ENCODE results near the gene ABCG2. TPM values are rescaled to one million over a fixed set of nuclear protein-coding genes. Genes with fewer than 3 reads are reported as not detected.

ABCG2 gene
- total RNA-seq, 2 donors from 2014 or later, result 1.0 to 2.9 TPM

GRCh38 chr4:88138561-88138960 is 19.9 kb downstream of the ABCG2 start:
- TF ChIP-seq CTCF (IDR thresholded peaks at IDR 0.05), result no peak
- Histone ChIP-seq H3K36me3 (no peaks in the 10 kb centered on the region), H3K4me1 (no peaks in the 10 kb centered on the region), H3K4me3 (no peak overlapping the region), H3K27ac (no peak overlapping the region), H3K9me3 (no peaks in the 10 kb centered on the region), H3K27me3 (no peaks in the 10 kb centered on the region)
- no peak for DNase-seq (ENCODE audit: low spot score)

GRCh38 chr4:88137112-88137511 is 21.3 kb downstream of the ABCG2 start:
- Histone ChIP-seq H3K4me1 (no peaks in the 10 kb centered on the region), H3K4me3 (no peak overlapping the region), H3K27me3 (no peaks in the 10 kb centered on the region), H3K9me3 (no peaks in the 10 kb centered on the region), H3K36me3 (no peaks in the 10 kb centered on the region), H3K27ac (no peak overlapping the region)
- TF ChIP-seq CTCF (IDR thresholded peaks at IDR 0.05), result no peak
- no peak for DNase-seq (ENCODE audit: low spot score)

- DNase-seq (ENCODE audit: low spot score), result no peak
- no peaks in the 10 kb centered on the region for H3K36me3 ChIP-seq
- H3K27me3 ChIP-seq, result no peaks in the 10 kb centered on the region
- TF ChIP-seq CTCF (IDR thresholded peaks at IDR 0.05), result no peak
- no peaks in the 10 kb centered on the region for H3K9me3 ChIP-seq
- H3K27ac ChIP-seq, result no peak overlapping the region
- H3K4me3 ChIP-seq, result no peak overlapping the region
- no peaks in the 10 kb centered on the region for H3K4me1 ChIP-seq
These were observed 22.2 kb downstream of the ABCG2 start for GRCh38 chr4:88136249-88136648.

- Histone ChIP-seq H3K27me3 (no peaks in the 10 kb centered on the region), H3K4me3 (no peak overlapping the region), H3K9me3 (no peaks in the 10 kb centered on the region), H3K36me3 (no peaks in the 10 kb centered on the region), H3K27ac (no peak overlapping the region), H3K4me1 (no peaks in the 10 kb centered on the region)
- no peak for DNase-seq (ENCODE audit: low spot score)
- TF ChIP-seq CTCF (IDR thresholded peaks at IDR 0.05), result no peak
These were observed 23.1 kb downstream of the ABCG2 start for GRCh38 chr4:88135356-88135663.

- TF ChIP-seq CTCF (IDR thresholded peaks at IDR 0.05), result no peak
- Histone ChIP-seq H3K36me3 (no peaks in the 10 kb centered on the region), H3K4me1 (no peaks in the 10 kb centered on the region), H3K27ac (no peak overlapping the region), H3K27me3 (no peaks in the 10 kb centered on the region), H3K4me3 (no peak overlapping the region), H3K9me3 (no peaks in the 10 kb centered on the region)
- DNase-seq (ENCODE audit: low spot score), result no peak
These were observed 23.7 kb downstream of the ABCG2 start for GRCh38 chr4:88134536-88135355.

- H3K4me1 ChIP-seq, result no peaks in the 10 kb centered on the region
- no peak overlapping the region for H3K4me3 ChIP-seq
- TF ChIP-seq CTCF (IDR thresholded peaks at IDR 0.05), result no peak
- no peak overlapping the region for H3K27ac ChIP-seq
- no peaks in the 10 kb centered on the region for H3K36me3 ChIP-seq
- no peak for DNase-seq (ENCODE audit: low spot score)
- no peaks in the 10 kb centered on the region for H3K9me3 ChIP-seq
- no peaks in the 10 kb centered on the region for H3K27me3 ChIP-seq
These were observed 24.3 kb downstream of the ABCG2 start for GRCh38 chr4:88134111-88134510.

Measured in right atrium auricular region (tissue), 2 donors.